ENCODE data around the gene RHOD. TPM values are rescaled to one million over a fixed set of nuclear protein-coding genes. Genes with fewer than 3 reads are reported as not detected.

RHOD gene
- total RNA-seq, 1 experiment from 2014 or later, result 13.1 TPM

DNA sequence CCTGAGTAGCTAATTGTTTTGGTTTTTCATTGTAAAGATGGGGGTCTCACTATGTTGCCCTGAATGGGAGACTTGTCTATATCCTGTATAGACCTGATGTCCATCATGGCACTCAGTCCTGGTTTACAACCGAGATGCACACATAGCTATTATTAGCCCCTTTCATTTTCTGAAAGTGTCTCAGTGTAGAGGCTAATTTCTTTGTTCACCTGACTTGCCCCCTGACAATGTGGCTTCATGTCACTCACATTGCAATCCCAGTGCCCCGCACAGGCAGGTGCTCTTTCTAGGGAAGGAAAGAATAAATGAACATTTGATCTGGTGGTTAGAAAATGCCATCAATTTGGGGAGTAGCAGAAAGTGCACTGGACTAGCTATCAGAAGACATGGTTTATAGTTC, 49.3 kb downstream of the RHOD start:
- Mint-ChIP-seq H3K9me3 (no peaks in the 10 kb centered on the region), H3K4me3 (no peak overlapping the region), H3K4me1 (peaks cover 9% of the 10 kb centered on the region), H3K27ac (no peak overlapping the region), H3K27me3 (ENCODE audit: low read depth) (no peaks in the 10 kb centered on the region), H3K36me3 (no peaks in the 10 kb centered on the region)
- TF ChIP-seq, protein P1, sequence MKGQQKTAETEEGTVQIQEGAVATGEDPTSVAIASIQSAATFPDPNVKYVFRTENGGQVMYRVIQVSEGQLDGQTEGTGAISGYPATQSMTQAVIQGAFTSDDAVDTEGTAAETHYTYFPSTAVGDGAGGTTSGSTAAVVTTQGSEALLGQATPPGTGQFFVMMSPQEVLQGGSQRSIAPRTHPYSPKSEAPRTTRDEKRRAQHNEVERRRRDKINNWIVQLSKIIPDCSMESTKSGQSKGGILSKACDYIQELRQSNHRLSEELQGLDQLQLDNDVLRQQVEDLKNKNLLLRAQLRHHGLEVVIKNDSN (CRISPR knock-in tag; IDR thresholded peaks at IDR 0.05), result no peak
- TF ChIP-seq FOXK1 (CRISPR knock-in tag; IDR thresholded peaks at IDR 0.05), result no peak
- TF ChIP-seq TP53 (CRISPR knock-in tag; IDR thresholded peaks at IDR 0.05), result no peak
- no peak for TF ChIP-seq CREM (CRISPR knock-in tag; IDR thresholded peaks at IDR 0.05)
- TF ChIP-seq GRHL2 (CRISPR knock-in tag; IDR thresholded peaks at IDR 0.05; ENCODE audit: insufficient replicate concordance, severe bottlenecking), result no peak
- ATAC-seq (no peak), DNase-seq (ENCODE audit: low spot score) (no peak)
- ChIA-PET POLR2A (no interaction called here), CTCF (interaction anchor here (1.2 to 2.7 kb wide), 3 partner anchors 11 to 25 kb away, joined by 6 to 16 read pairs (median 12); no protein-coding TSS in a partner anchor)

DNA sequence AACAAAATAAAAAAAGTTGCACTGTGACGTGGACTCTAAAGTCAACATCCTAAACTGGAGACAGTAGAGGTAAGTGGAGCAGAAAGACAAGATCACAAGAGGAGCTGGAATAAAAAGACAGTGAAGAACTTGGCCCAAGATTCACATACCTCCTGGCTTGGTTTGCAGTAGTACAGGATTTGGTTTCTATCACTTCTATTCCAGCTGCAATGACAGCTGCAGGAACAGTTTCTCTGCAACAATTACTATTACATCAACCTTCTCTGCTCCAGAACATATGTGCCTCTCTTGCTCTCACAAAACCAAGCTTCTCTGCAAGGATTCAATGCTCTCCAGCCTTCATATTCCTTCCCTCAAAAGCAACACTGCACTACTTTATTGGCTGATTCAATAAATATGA, 54.6 kb downstream of the RHOD start:
- Mint-ChIP-seq H3K27ac (no peak overlapping the region), H3K9me3 (no peaks in the 10 kb centered on the region), H3K4me1 (peaks cover 17% of the 10 kb centered on the region), H3K4me3 (no peak overlapping the region), H3K27me3 (ENCODE audit: low read depth) (no peaks in the 10 kb centered on the region), H3K36me3 (no peaks in the 10 kb centered on the region)
- ATAC-seq (no peak), DNase-seq (ENCODE audit: low spot score) (no peak)
- no peak for TF ChIP-seq CDX4 (CRISPR knock-in tag; IDR thresholded peaks at IDR 0.05; ENCODE audit: borderline replicate concordance)
- TF ChIP-seq, protein P2, sequence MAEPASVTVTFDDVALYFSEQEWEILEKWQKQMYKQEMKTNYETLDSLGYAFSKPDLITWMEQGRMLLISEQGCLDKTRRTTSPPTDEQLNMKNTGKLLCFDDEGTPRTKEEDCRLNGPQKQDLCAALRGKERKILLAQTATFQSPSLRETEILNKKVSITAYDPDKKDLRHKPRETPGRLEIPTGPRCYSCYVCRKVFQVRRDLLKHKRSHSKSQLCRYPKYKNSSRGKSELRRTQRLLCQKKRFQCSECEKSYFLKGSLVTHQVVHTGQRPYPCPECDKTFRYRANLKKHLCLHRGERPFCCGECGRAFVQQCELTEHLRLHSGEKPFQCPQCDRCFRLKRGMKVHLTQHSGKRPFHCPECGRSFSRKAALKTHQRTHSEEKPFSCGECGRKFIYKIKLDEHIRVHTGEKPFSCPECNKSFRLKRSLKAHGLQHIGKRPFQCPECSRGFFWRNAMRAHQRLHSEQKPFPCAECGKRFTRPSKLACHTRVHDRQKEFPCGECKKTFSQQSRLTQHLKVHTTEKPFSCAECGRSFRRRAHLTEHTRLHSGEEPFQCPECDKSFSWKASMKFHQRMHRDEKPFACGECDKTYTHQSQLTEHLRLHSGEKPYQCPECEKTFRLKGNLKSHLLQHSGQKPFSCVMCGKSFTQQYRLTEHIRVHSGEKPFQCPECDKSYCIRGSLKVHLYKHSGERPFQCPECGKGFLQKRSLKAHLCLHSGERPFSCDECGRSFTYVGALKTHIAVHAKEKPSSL (CRISPR knock-in tag; conservative IDR thresholded peaks at IDR 0.05), result no peak
- TF ChIP-seq RORB (CRISPR knock-in tag; IDR thresholded peaks at IDR 0.05), result no peak
- TF ChIP-seq TEAD1 (CRISPR knock-in tag; IDR thresholded peaks at IDR 0.05), result no peak
- TF ChIP-seq TP53 (CRISPR knock-in tag; IDR thresholded peaks at IDR 0.05), result no peak
- TF ChIP-seq SOX15 (CRISPR knock-in tag; IDR thresholded peaks at IDR 0.05), result no peak
- no peak for TF ChIP-seq ATF1 (CRISPR knock-in tag; IDR thresholded peaks at IDR 0.05)
- no peak for TF ChIP-seq ZNF263 (CRISPR knock-in tag; IDR thresholded peaks at IDR 0.05; ENCODE audit: low read depth)
- TF ChIP-seq CREB1 (CRISPR knock-in tag; IDR thresholded peaks at IDR 0.05), result no peak
- TF ChIP-seq SMAD3 (CRISPR knock-in tag; IDR thresholded peaks at IDR 0.05; ENCODE audit: borderline replicate concordance), result no peak
- no peak for TF ChIP-seq ATF2 (CRISPR knock-in tag; IDR thresholded peaks at IDR 0.05; ENCODE audit: borderline replicate concordance, low read depth)
- TF ChIP-seq ERG (CRISPR knock-in tag; IDR thresholded peaks at IDR 0.05), result no peak
- TF ChIP-seq KAT7 (CRISPR knock-in tag; IDR thresholded peaks at IDR 0.05; ENCODE audit: borderline replicate concordance), result no peak
- no peak for TF ChIP-seq NFYB (CRISPR knock-in tag; conservative IDR thresholded peaks at IDR 0.05; ENCODE audit: low read depth)
- TF ChIP-seq ZBTB43 (CRISPR knock-in tag; IDR thresholded peaks at IDR 0.05), result no peak
- no peak for TF ChIP-seq AR (CRISPR knock-in tag; IDR thresholded peaks at IDR 0.05)
- no peak for TF ChIP-seq OVOL2 (CRISPR knock-in tag; IDR thresholded peaks at IDR 0.05; ENCODE audit: borderline replicate concordance)
- TF ChIP-seq, protein P3, sequence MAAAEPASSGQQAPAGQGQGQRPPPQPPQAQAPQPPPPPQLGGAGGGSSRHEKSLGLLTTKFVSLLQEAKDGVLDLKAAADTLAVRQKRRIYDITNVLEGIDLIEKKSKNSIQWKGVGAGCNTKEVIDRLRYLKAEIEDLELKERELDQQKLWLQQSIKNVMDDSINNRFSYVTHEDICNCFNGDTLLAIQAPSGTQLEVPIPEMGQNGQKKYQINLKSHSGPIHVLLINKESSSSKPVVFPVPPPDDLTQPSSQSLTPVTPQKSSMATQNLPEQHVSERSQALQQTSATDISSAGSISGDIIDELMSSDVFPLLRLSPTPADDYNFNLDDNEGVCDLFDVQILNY (CRISPR knock-in tag; IDR thresholded peaks at IDR 0.05), result no peak
- no peak for TF ChIP-seq NR1H2 (CRISPR knock-in tag; IDR thresholded peaks at IDR 0.05)
- TF ChIP-seq ZNF232 (CRISPR knock-in tag; IDR thresholded peaks at IDR 0.05), result no peak
- ChIA-PET POLR2A (no interaction called here), CTCF (interaction anchor here (1.4 to 1.5 kb wide), 2 partner anchors 17 to 30 kb away, joined by 8 to 10 read pairs; no protein-coding TSS in a partner anchor)

Measured in WTC11 (cell line).